GM18498 (cell line): Measurements from ENCODE around the gene SCUBE1.

Experiments used
- ATAC-seq: cut with Tn5 transposase; IDR thresholded peaks from one replicate; pipeline ENCODE4 v1.9.1; 2021; ENCODE audit warnings: mild to moderate bottlenecking, moderate library complexity; ENCODE audit not compliant: unreplicated experiment

SCUBE1 gene

GRCh38 chr22:43343262-43343669 lies at the start of gene SCUBE1:
Gene SCUBE1 (minus strand): TSS chr22:43343372. CDS start chr22:43343261, 111 bp downstream.
- ATAC-seq = no peak

- ATAC-seq = no peak
Observed at GRCh38 chr22:43392385-43392989, 49.3 kb upstream of the SCUBE1 start.

GRCh38 chr22:43391306-43391705 lies 48.1 kb upstream of the SCUBE1 start:
- ATAC-seq = no peak

GRCh38 chr22:43390872-43391271 lies 47.7 kb upstream of the SCUBE1 start:
- ATAC-seq = no peak

GRCh38 chr22:43390166-43390565 lies 47.0 kb upstream of the SCUBE1 start:
- ATAC-seq = no peak

GRCh38 chr22:43389227-43389836 lies 46.2 kb upstream of the SCUBE1 start:
- ATAC-seq = no peak

GRCh38 chr22:43388420-43388851 lies 45.3 kb upstream of the SCUBE1 start:
- no peak for ATAC-seq

GRCh38 chr22:43387815-43388214 lies 44.6 kb upstream of the SCUBE1 start:
- ATAC-seq = no peak

GRCh38 chr22:43385770-43386641 lies 42.8 kb upstream of the SCUBE1 start:
- ATAC-seq = peak; percentile 48

- ATAC-seq = no peak
Observed at GRCh38 chr22:43384863-43385262, 41.7 kb upstream of the SCUBE1 start.

GRCh38 chr22:43381693-43382092 lies 38.5 kb upstream of the SCUBE1 start:
- no peak for ATAC-seq

- peak; percentile 77 for ATAC-seq
Observed at GRCh38 chr22:43377896-43378704, 34.9 kb upstream of the SCUBE1 start.

- ATAC-seq = no peak
Observed at GRCh38 chr22:43377548-43377895, 34.4 kb upstream of the SCUBE1 start.

- ATAC-seq = peak; percentile 62
Observed at GRCh38 chr22:43376765-43377547, 33.8 kb upstream of the SCUBE1 start.

- ATAC-seq = no peak
Observed at GRCh38 chr22:43375951-43376455, 32.8 kb upstream of the SCUBE1 start.

GRCh38 chr22:43370036-43370435 lies 26.9 kb upstream of the SCUBE1 start:
- ATAC-seq = no peak

GRCh38 chr22:43365715-43366440 lies 22.7 kb upstream of the SCUBE1 start:
- ATAC-seq = no peak

GRCh38 chr22:43364169-43364435 lies 20.9 kb upstream of the SCUBE1 start:
- ATAC-seq = no peak

- ATAC-seq = no peak
Observed at GRCh38 chr22:43363315-43364168, 20.4 kb upstream of the SCUBE1 start.
